Measurements from ENCODE around the gene DGKH. TPM values are rescaled to one million over a fixed set of nuclear protein-coding genes. Genes with fewer than 3 reads are reported as not detected.
"Not testable (repeated sequence)": the region's sequence is repeated elsewhere in the genome, so short reads cannot be mapped to it uniquely, and the experiment has no call there.

The DGKH gene
- total RNA-seq, 1 experiment from 2014 or later, result 7.3 TPM

DNA sequence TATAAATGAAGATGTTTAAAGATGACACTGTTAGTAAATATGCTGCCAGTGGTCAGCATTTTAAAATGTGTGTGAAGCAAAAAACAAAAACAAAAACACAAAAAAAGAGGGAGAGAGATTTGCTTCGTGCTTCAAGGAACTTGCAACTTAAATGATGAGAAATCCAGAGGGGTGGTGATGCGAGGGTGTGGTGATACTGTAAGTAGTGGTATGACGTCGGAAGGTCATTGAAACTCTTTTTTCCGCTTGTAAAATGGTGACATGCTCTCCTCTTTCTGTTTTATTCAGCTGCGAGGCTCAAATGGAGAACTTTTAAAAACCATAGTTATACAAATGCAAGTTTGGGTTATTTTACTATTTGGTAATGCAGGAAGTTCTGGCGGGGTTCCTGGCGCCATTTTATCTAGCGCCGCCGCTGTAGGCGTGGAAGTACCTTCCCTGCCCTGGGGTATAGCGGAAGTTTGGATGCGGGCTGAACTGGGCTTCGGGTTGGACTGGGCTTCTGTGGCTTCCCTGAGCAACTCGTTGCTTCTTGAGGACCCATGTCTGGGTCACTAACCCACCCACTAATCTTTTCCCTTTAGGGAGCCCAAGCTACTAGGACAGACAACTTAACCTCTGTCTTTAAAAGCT is 34.8 kb downstream of the DGKH start:
- Histone ChIP-seq H3K9me3 (ENCODE audit: low read length) (no peaks in the 10 kb centered on the region), H3K9ac (ENCODE audit: low read length) (no peak overlapping the region), H3K27ac (ENCODE audit: low read length) (no peak overlapping the region), H3K4me1 (ENCODE audit: low read length) (no peaks in the 10 kb centered on the region), H3K4me3 (ENCODE audit: low read length) (no peak overlapping the region), H2AFZ (ENCODE audit: low read length) (no peak overlapping the region), H3K27me3 (ENCODE audit: low read length) (no peaks in the 10 kb centered on the region), H3K9me2 (replicated peaks; ENCODE audit: insufficient read depth, low read length) (no peaks in the 10 kb centered on the region), H3K79me2 (ENCODE audit: low read length) (no peaks in the 10 kb centered on the region), H3K36me3 (ENCODE audit: insufficient read depth, low read length) (no peaks in the 10 kb centered on the region), H4K20me1 (ENCODE audit: insufficient read depth, low read depth, low read length) (no peaks in the 10 kb centered on the region), H3K4me2 (ENCODE audit: low read depth, low read length, poor library complexity, severe bottlenecking) (no peak overlapping the region)
- DNase-seq, result no peak

DNA sequence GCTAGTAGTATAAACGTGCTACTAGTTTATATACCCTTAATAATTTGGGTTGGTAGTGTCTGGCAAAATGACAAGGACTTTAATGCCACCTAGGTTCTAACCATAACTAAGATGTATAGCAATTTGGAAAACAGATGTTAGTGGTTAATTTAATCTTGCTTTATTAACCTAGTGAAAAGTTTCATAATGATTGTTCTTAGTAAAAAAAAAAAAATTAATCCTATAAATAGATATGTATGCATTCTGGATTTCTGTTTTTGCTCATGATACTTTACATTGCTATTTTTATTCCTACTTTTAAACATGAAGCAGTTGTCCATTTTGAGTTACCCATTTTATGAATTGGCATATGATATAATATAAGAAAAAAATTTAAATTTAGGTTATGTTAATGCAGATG is 36.3 kb downstream of the DGKH start:
- Histone ChIP-seq H2AFZ (ENCODE audit: low read length) (no peak overlapping the region), H3K4me3 (ENCODE audit: low read length) (no peak overlapping the region), H3K36me3 (ENCODE audit: insufficient read depth, low read length) (no peaks in the 10 kb centered on the region), H3K9me3 (ENCODE audit: low read length) (no peaks in the 10 kb centered on the region), H3K4me2 (ENCODE audit: low read depth, low read length, poor library complexity, severe bottlenecking) (no peak overlapping the region), H3K27me3 (ENCODE audit: low read length) (0 out of 2 replicates have a peak, but pooled peaks cover 3% of the 10 kb centered on the region), H3K4me1 (ENCODE audit: low read length) (no peaks in the 10 kb centered on the region), H4K20me1 (ENCODE audit: insufficient read depth, low read depth, low read length) (no peaks in the 10 kb centered on the region), H3K79me2 (ENCODE audit: low read length) (no peaks in the 10 kb centered on the region), H3K9ac (ENCODE audit: low read length) (no peak overlapping the region), H3K9me2 (replicated peaks; ENCODE audit: insufficient read depth, low read length) (no peaks in the 10 kb centered on the region), H3K27ac (ENCODE audit: low read length) (no peak overlapping the region)
- DNase-seq, result no peak

DNA sequence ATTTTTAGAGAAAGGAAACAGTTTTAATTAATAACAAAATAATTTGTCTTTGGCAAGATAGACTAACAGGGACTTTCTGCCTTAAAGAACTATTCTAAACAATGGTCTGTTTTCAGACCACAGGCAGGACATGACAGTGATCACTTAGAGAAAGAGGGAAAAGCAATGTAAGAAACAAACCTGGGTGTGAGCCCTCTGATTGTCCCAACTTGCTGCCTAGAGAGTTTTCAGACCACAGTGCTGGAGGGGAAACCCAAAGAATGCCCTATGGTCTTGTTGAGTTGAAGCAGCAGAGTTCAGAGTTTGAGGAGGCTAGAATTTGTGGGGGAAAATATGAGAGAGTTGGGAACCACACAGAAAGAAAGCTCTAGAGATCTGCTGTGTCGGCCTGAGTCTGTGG is 38.1 kb downstream of the DGKH start:
- Histone ChIP-seq H3K4me3 (ENCODE audit: low read length) (no peak overlapping the region), H3K9me3 (ENCODE audit: low read length) (no peaks in the 10 kb centered on the region)
- no peak for DNase-seq

DNA sequence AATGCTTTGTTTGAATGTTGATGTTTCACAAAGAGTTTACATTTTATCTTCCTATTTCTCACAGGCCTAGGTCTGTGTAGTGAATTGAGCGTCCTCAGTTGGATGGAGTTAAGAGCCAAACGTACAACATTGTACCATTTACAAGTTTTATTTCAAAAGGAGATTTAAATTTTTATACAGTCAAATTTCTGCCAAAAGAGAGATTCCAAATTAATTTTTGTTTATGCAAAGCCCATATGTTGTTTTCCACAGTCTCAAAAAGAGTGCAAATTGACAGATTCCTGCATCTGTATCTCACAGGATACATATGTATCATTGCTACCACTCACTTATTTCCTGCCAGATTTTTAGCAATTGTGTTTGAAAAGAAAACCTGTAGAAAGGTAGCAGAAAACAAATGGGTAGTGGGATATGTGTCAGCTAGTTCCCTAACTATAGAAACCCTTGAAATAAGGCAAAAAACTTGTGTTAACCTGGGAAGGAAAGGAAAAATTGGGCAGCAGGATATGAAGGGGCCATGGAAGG is 46.1 kb downstream of the DGKH start:
- Histone ChIP-seq H3K79me2 (ENCODE audit: low read length) (no peaks in the 10 kb centered on the region), H3K9ac (ENCODE audit: low read length) (no peak overlapping the region), H3K36me3 (ENCODE audit: insufficient read depth, low read length) (no peaks in the 10 kb centered on the region), H3K4me3 (ENCODE audit: low read length) (no peak overlapping the region), H3K9me3 (ENCODE audit: low read length) (no peaks in the 10 kb centered on the region), H2AFZ (ENCODE audit: low read length) (no peak overlapping the region), H3K27ac (ENCODE audit: low read length) (no peak overlapping the region), H4K20me1 (ENCODE audit: insufficient read depth, low read depth, low read length) (no peaks in the 10 kb centered on the region), H3K4me1 (ENCODE audit: low read length) (no peaks in the 10 kb centered on the region), H3K9me2 (replicated peaks; ENCODE audit: insufficient read depth, low read length) (no peaks in the 10 kb centered on the region), H3K4me2 (ENCODE audit: low read depth, low read length, poor library complexity, severe bottlenecking) (no peak overlapping the region), H3K27me3 (ENCODE audit: low read length) (no peaks in the 10 kb centered on the region)
- no peak for DNase-seq

More for the DNA sequence above, 38.1 kb downstream of the DGKH start:
- H2AFZ ChIP-seq (ENCODE audit: low read length), result no peak overlapping the region
- H4K20me1 ChIP-seq (ENCODE audit: insufficient read depth, low read depth, low read length), result no peaks in the 10 kb centered on the region
- 0 out of 2 replicates have a peak, but pooled peaks cover 3% of the 10 kb centered on the region for H3K27me3 ChIP-seq (ENCODE audit: low read length)
- H3K79me2 ChIP-seq (ENCODE audit: low read length), result no peaks in the 10 kb centered on the region
- H3K4me1 ChIP-seq (ENCODE audit: low read length), result no peaks in the 10 kb centered on the region
- H3K4me2 ChIP-seq (ENCODE audit: low read depth, low read length, poor library complexity, severe bottlenecking), result no peak overlapping the region
- no peaks in the 10 kb centered on the region for H3K9me2 ChIP-seq (replicated peaks; ENCODE audit: insufficient read depth, low read length)
- H3K36me3 ChIP-seq (ENCODE audit: insufficient read depth, low read length), result no peaks in the 10 kb centered on the region
- no peak overlapping the region for H3K27ac ChIP-seq (ENCODE audit: low read length)
- no peak overlapping the region for H3K9ac ChIP-seq (ENCODE audit: low read length)

DNA sequence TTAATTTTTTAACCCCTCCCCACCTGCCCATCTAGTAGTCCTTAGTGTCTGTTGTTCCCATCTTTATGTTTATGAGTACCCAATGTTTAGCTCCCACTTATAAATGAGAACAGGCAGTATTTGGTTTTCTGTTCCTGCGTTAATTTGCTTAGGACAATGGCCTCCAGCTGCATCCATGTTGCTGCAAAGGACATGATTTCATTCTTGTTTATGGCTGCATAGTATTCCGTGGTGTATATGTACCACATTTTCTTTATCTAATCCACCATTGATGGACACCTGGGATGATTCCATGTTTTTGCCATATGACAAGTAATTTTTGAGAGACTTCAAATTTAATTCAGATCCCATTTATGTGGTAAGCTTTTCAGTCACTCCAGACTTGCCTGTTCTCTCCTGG is 47.8 kb downstream of the DGKH start:
- H3K27ac ChIP-seq (ENCODE audit: low read length); H4K20me1 ChIP-seq (ENCODE audit: insufficient read depth, low read depth, low read length); H3K36me3 ChIP-seq (ENCODE audit: insufficient read depth, low read length); H3K9me3 ChIP-seq (ENCODE audit: low read length); H3K4me3 ChIP-seq (ENCODE audit: low read length); H3K9me2 ChIP-seq (replicated peaks; ENCODE audit: insufficient read depth, low read length); H3K4me1 ChIP-seq (ENCODE audit: low read length); H3K9ac ChIP-seq (ENCODE audit: low read length); DNase-seq; H3K4me2 ChIP-seq (ENCODE audit: low read depth, low read length, poor library complexity, severe bottlenecking); H3K79me2 ChIP-seq (ENCODE audit: low read length); H3K27me3 ChIP-seq (ENCODE audit: low read length); H2AFZ ChIP-seq (ENCODE audit: low read length): not testable (repeated sequence)

DNA sequence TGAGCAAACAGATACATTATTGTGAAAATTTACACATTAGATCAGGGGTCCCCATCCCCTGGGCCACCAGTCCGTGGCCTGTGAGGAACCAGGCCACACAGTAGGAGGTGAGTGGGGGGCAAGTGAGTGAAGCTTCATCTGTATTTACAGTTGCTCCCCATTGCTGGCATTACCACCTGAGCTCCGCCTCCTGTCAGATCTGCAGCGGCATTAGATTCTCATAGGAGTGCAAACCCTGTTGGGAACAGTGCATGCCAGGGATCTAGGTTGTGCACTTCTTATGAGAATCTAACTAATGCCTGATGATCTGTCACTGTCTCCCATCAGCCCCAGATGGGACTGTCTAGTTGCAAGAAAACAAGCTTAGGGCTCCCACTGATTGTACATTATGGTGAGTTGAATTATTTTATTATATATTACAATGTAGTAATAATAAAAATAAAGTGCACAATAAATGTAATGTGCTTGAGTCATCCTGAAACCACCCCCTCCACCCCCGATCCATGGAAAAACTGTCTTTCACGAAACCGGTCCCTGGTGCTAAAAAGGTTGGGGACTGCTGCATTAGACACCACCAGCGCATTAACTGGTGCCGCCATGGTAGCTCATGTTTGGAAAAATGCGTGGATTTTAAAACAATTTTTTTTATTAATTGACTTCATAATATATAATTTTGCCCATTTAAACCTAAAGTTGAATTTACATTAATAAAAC is 51.7 kb downstream of the DGKH start:
- Histone ChIP-seq H3K4me3 (ENCODE audit: low read length) (no peak overlapping the region), H3K9ac (ENCODE audit: low read length) (no peak overlapping the region), H3K27ac (ENCODE audit: low read length) (no peak overlapping the region), H3K9me2 (replicated peaks; ENCODE audit: insufficient read depth, low read length) (no peaks in the 10 kb centered on the region), H3K27me3 (ENCODE audit: low read length) (no peaks in the 10 kb centered on the region), H2AFZ (ENCODE audit: low read length) (no peak overlapping the region), H3K4me1 (ENCODE audit: low read length) (no peaks in the 10 kb centered on the region), H3K9me3 (ENCODE audit: low read length) (no peaks in the 10 kb centered on the region), H4K20me1 (ENCODE audit: insufficient read depth, low read depth, low read length) (0 out of 2 replicates have a peak, but pooled peaks cover 4% of the 10 kb centered on the region), H3K79me2 (ENCODE audit: low read length) (no peaks in the 10 kb centered on the region), H3K4me2 (ENCODE audit: low read depth, low read length, poor library complexity, severe bottlenecking) (no peak overlapping the region), H3K36me3 (ENCODE audit: insufficient read depth, low read length) (no peaks in the 10 kb centered on the region)
- DNase-seq, result no peak

DNA sequence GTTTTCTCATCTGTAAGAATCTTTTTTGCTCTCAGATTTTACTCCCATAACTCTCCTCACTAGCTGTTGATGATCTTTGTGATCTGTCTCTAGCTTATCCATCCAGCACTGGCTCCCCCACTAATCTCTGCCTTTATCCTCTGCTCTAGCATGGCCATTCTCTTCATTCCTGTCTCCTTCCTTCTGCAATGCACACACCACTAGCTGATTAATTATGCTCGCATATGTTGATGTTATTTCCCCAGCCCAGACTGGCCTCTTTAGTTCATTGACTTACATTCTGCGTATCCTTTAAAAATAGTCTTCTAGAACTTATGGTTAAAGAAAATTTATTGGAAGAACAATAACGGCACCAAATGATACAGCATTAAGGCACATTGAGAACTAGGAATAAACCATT is 52.5 kb downstream of the DGKH start:
- no peak for DNase-seq
- no peak overlapping the region for H3K9ac ChIP-seq (ENCODE audit: low read length)
- no peaks in the 10 kb centered on the region for H3K4me1 ChIP-seq (ENCODE audit: low read length)
- H3K4me2 ChIP-seq (ENCODE audit: low read depth, low read length, poor library complexity, severe bottlenecking), result no peak overlapping the region
- H3K4me3 ChIP-seq (ENCODE audit: low read length), result no peak overlapping the region
- H3K9me2 ChIP-seq (replicated peaks; ENCODE audit: insufficient read depth, low read length), result no peaks in the 10 kb centered on the region
- H2AFZ ChIP-seq (ENCODE audit: low read length), result no peak overlapping the region
- H3K36me3 ChIP-seq (ENCODE audit: insufficient read depth, low read length), result no peaks in the 10 kb centered on the region
- no peak overlapping the region for H3K27ac ChIP-seq (ENCODE audit: low read length)
- H3K27me3 ChIP-seq (ENCODE audit: low read length), result no peaks in the 10 kb centered on the region
- H4K20me1 ChIP-seq (ENCODE audit: insufficient read depth, low read depth, low read length), result 0 out of 2 replicates have a peak, but pooled peaks cover 4% of the 10 kb centered on the region
- H3K79me2 ChIP-seq (ENCODE audit: low read length), result no peaks in the 10 kb centered on the region
- no peaks in the 10 kb centered on the region for H3K9me3 ChIP-seq (ENCODE audit: low read length)

DNA sequence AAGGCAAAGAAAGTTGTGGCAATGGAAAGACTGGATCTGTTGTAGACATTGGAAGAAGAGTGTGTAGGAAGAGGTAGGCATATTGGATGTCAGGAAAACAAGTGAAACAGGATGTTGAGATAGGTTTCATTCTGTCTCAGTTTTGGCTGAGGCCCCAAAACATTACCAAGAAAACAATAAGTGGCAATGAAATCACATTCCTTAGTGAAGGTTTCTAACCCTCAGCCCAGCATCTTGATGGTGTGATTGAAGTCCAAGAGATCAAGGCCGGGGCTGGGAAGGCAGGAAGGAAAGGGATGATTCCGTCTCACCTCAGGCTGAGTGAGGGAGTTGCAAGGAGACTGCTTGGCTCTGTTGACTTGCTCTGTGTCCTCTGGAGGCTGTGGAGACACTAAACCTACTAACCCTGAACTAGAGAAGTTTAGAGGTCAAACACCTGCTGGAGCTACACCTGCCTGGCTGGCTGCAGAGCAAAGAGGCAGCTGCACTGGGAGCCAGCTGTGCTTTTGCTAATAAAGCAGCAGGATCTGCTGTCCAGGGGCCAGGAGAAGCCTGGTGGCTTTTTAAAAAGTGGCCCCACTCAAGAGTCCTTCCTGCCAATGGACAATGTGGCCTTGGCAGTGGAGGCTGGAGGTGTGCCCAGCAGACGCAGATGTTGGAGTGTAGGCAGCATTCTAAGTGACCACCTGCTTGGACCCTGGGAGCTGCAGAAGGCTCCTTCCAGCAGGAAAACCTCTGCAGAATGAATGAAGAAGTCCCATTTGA is 53.6 kb downstream of the DGKH start:
- no peak overlapping the region for H3K4me3 ChIP-seq (ENCODE audit: low read length)
- no peaks in the 10 kb centered on the region for H3K9me3 ChIP-seq (ENCODE audit: low read length)
- H3K4me1 ChIP-seq (ENCODE audit: low read length), result peaks cover 2% of the 10 kb centered on the region
- H3K36me3 ChIP-seq (ENCODE audit: insufficient read depth, low read length), result no peaks in the 10 kb centered on the region
- no peaks in the 10 kb centered on the region for H3K79me2 ChIP-seq (ENCODE audit: low read length)
- H3K27ac ChIP-seq (ENCODE audit: low read length), result no peak overlapping the region
- no peak for DNase-seq
- no peak overlapping the region for H3K4me2 ChIP-seq (ENCODE audit: low read depth, low read length, poor library complexity, severe bottlenecking)
- no peaks in the 10 kb centered on the region for H3K9me2 ChIP-seq (replicated peaks; ENCODE audit: insufficient read depth, low read length)
- no peaks in the 10 kb centered on the region for H3K27me3 ChIP-seq (ENCODE audit: low read length)
- no peak overlapping the region for H2AFZ ChIP-seq (ENCODE audit: low read length)
- no peak overlapping the region for H3K9ac ChIP-seq (ENCODE audit: low read length)
- 0 out of 2 replicates have a peak, but pooled peaks cover 4% of the 10 kb centered on the region for H4K20me1 ChIP-seq (ENCODE audit: insufficient read depth, low read depth, low read length)
